GM19240 (cell line): Measurements from ENCODE around the gene ZBTB20.
A peak's percentile ranks its signal among the peaks of the same experiment; 100 is the strongest.

Source experiments
- DNase-seq: peaks from one replicate; pipeline ENCODE4 v3.0.0; 2011; ENCODE audit warnings: low spot score; ENCODE audit not compliant: insufficient read length

Gene ZBTB20

GRCh38 chr3:114929971-114930732 lies 216.9 kb downstream of the ZBTB20 start:
- DNase-seq: no peak

- DNase-seq: no peak
Measured at GRCh38 chr3:114928989-114929640, 218.0 kb downstream of the ZBTB20 start.

GRCh38 chr3:114904633-114905032 lies 242.5 kb downstream of the ZBTB20 start:
- DNase-seq: no peak

GRCh38 chr3:114903213-114903612 lies 243.9 kb downstream of the ZBTB20 start:
- no peak for DNase-seq

GRCh38 chr3:114902691-114903101 lies 244.4 kb downstream of the ZBTB20 start:
- DNase-seq: no peak

GRCh38 chr3:114900908-114901307 lies 246.2 kb downstream of the ZBTB20 start:
- DNase-seq: no peak

GRCh38 chr3:114899186-114899931 lies 247.7 kb downstream of the ZBTB20 start:
- no peak for DNase-seq

GRCh38 chr3:114896978-114897377 lies 250.1 kb downstream of the ZBTB20 start:
- no peak for DNase-seq

- no peak for DNase-seq
Measured at GRCh38 chr3:114893361-114893760, 253.7 kb downstream of the ZBTB20 start.

- DNase-seq: no peak
Measured at GRCh38 chr3:114892880-114893279, 254.2 kb downstream of the ZBTB20 start.

GRCh38 chr3:114892131-114892879 lies 254.8 kb downstream of the ZBTB20 start:
- no peak for DNase-seq

GRCh38 chr3:114887806-114888205 lies 259.3 kb downstream of the ZBTB20 start:
- no peak for DNase-seq

- DNase-seq: no peak
Measured at GRCh38 chr3:114886905-114887304, 260.2 kb downstream of the ZBTB20 start.

GRCh38 chr3:114884213-114884923 lies 262.7 kb downstream of the ZBTB20 start:
- no peak for DNase-seq

GRCh38 chr3:114880078-114880477 lies 267.0 kb downstream of the ZBTB20 start:
- no peak for DNase-seq

GRCh38 chr3:114879059-114880031 lies 267.7 kb downstream of the ZBTB20 start:
- peak; percentile 1 for DNase-seq

GRCh38 chr3:114878114-114878839 lies 268.8 kb downstream of the ZBTB20 start:
- no peak for DNase-seq

GRCh38 chr3:114877378-114878113 lies 269.5 kb downstream of the ZBTB20 start:
- DNase-seq: no peak
